Ishikawa (cell line): Measurements from ENCODE around the gene PINK1.

Experiments
- CEBPB ChIP-seq: IDR thresholded peaks from 2 replicates; pipeline ENCODE4 v1.6.1; 2012
- CREB1 ChIP-seq: IDR thresholded peaks from 2 replicates; pipeline ENCODE4 v1.6.1; 2012; ENCODE audit warnings: low read depth
- EGR1 ChIP-seq: IDR thresholded peaks from 2 replicates; pipeline ENCODE4 v1.6.1; 2012
- EP300 ChIP-seq: IDR thresholded peaks from 2 replicates; pipeline ENCODE4 v1.6.1; 2012; ENCODE audit warnings: borderline replicate concordance
- FOXM1 ChIP-seq: IDR thresholded peaks from 2 replicates; pipeline ENCODE4 v1.6.1; 2012; ENCODE audit warnings: low read depth, borderline replicate concordance
- NFIC ChIP-seq: IDR thresholded peaks from 2 replicates; pipeline ENCODE4 v1.6.1; 2012
- RAD21 ChIP-seq: IDR thresholded peaks from 2 replicates; pipeline ENCODE4 v1.6.1; 2012; ENCODE audit warnings: low read depth
- REST ChIP-seq: IDR thresholded peaks from 2 replicates; pipeline ENCODE4 v1.6.1; 2012; ENCODE audit warnings: low read depth, mild to moderate bottlenecking
- TAF1 ChIP-seq: IDR thresholded peaks from 2 replicates; pipeline ENCODE4 v1.6.1; 2012; ENCODE audit warnings: low read depth, mild to moderate bottlenecking
- TCF12 ChIP-seq: IDR thresholded peaks from 2 replicates; pipeline ENCODE4 v1.6.1; 2012; ENCODE audit warnings: low read depth
- TEAD4 ChIP-seq: IDR thresholded peaks from 2 replicates; pipeline ENCODE4 v1.6.1; 2012
- YY1 ChIP-seq: IDR thresholded peaks from 2 replicates; pipeline ENCODE4 v1.6.1; 2012; ENCODE audit warnings: low read depth
- ZBTB7A ChIP-seq: IDR thresholded peaks from 2 replicates; pipeline ENCODE4 v1.6.1; 2012; ENCODE audit warnings: low read depth
- TF ChIP-seq, protein P1 (sequence below): IDR thresholded peaks from 2 replicates; pipeline ENCODE4 v1.6.1; 2012
- TF ChIP-seq, protein P2 (sequence below): IDR thresholded peaks from 2 replicates; pipeline ENCODE4 v1.6.1; 2012

The PINK1 gene

GRCh38 chr1:20594746-20595145 lies 38.5 kb upstream of the PINK1 start:
- TF ChIP-seq TAF1: no peak
- TF ChIP-seq CREB1: no peak
- TF ChIP-seq, protein P1, sequence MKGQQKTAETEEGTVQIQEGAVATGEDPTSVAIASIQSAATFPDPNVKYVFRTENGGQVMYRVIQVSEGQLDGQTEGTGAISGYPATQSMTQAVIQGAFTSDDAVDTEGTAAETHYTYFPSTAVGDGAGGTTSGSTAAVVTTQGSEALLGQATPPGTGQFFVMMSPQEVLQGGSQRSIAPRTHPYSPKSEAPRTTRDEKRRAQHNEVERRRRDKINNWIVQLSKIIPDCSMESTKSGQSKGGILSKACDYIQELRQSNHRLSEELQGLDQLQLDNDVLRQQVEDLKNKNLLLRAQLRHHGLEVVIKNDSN: no peak
- no peak for TF ChIP-seq ZBTB7A
- TF ChIP-seq NFIC: no peak
- no peak for TF ChIP-seq FOXM1

DNA sequence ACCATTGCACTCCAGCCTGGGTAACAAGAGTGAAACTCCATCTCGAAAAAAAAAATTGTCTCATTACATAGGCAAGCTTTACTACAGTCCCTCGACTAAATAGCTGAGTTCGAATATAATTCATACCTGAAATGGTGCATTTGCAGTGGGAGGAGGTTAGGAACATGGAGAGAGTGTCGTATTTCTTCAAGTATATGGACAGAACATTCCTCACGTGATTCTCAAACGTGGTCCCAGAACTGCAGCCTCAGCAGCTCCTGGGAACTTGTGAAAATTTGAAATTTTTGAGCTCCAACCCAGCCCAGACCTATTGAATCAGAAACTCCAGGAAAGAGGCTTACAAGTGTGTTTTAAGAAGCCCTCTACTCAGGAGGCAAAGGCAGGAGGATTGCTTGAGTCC lies 37.2 kb upstream of the PINK1 start:
- TF ChIP-seq TCF12: no peak
- no peak for TF ChIP-seq EP300
- no peak for TF ChIP-seq REST
- TF ChIP-seq CREB1: no peak
- TF ChIP-seq, protein P1: peak; percentile 65
- TF ChIP-seq EGR1: no peak
- no peak for TF ChIP-seq NFIC
- TF ChIP-seq FOXM1: no peak
- TF ChIP-seq YY1: no peak

GRCh38 chr1:20597650-20598049 lies 35.6 kb upstream of the PINK1 start:
- TF ChIP-seq EGR1 (no peak), EP300 (no peak), FOXM1 (no peak), YY1 (no peak), TCF12 (no peak), NFIC (no peak), CREB1 (no peak), ZBTB7A (no peak), RAD21 (no peak), CEBPB (no peak), TEAD4 (no peak), TAF1 (no peak), REST (no peak)
- TF ChIP-seq, protein P2, sequence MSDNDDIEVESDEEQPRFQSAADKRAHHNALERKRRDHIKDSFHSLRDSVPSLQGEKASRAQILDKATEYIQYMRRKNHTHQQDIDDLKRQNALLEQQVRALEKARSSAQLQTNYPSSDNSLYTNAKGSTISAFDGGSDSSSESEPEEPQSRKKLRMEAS: no peak
- TF ChIP-seq, protein P1: no peak

- TF ChIP-seq, protein P2: no peak
- TF ChIP-seq, protein P1: no peak
- TF ChIP-seq TAF1 (no peak), CEBPB (no peak), NFIC (no peak), YY1 (no peak), ZBTB7A (no peak), TEAD4 (no peak), RAD21 (no peak), FOXM1 (no peak), CREB1 (no peak), TCF12 (no peak), EP300 (no peak), REST (no peak), EGR1 (no peak)
Observed at GRCh38 chr1:20600156-20600555, 33.1 kb upstream of the PINK1 start.
